K562 (cell line): ENCODE data around the gene SLC12A4. TPM values are rescaled to one million over a fixed set of nuclear protein-coding genes. Genes with fewer than 3 reads are reported as not detected.

Experiments
- EGR1 ChIP-seq: fragments of 450-650 bp; conservative IDR thresholded peaks from 2 replicates; pipeline ENCODE4 v1.6.1; 2017; ENCODE audit warnings: mild to moderate bottlenecking
- FIP1L1 ChIP-seq: fragments of 200-400 bp; formaldehyde crosslinking; IDR thresholded peaks from 2 replicates; pipeline ENCODE4 v1.6.1; 2018; ENCODE audit warnings: mild to moderate bottlenecking, low read depth, low read length; ENCODE audit not compliant: poor library complexity, severe bottlenecking
- GABPB2 ChIP-seq: fragments of 250-450 bp; sonication (Bioruptor Pico); conservative IDR thresholded peaks from 2 replicates; pipeline ENCODE4 v1.5.1; 2021; ENCODE audit warnings: mild to moderate bottlenecking
- NR2C2 ChIP-seq, 2 experiments: fragments of 200-800 bp in 1 of 2; sonication (Bioruptor generic) in 1 of 2; sonication (generic) in 1 of 2; formaldehyde crosslinking in 1 of 2; IDR thresholded peaks; 2 replicates each; pipeline versions ENCODE4 v1.6.1 to v1.8.0; 2016 to 2022; ENCODE audit warnings: mild to moderate bottlenecking in 1 of 2, missing compliant biosample characterization in 1 of 2, missing genetic modification characterization in 1 of 2, missing genetic modification reagents in 1 of 2
- SAP30 ChIP-seq: fragments of 200-600 bp; sonication (generic); IDR thresholded peaks from 2 replicates; pipeline ENCODE4 v1.6.1; 2012; ENCODE audit warnings: borderline replicate concordance, low read depth, mild to moderate bottlenecking, moderate library complexity, low read length, control low read depth, inconsistent platforms; ENCODE audit not compliant: insufficient read depth, poor library complexity, severe bottlenecking
- SIN3A ChIP-seq, 2 experiments: fragments of 150-350 bp in 1 of 2; IDR thresholded peaks; 2 replicates each; pipeline ENCODE4 v1.6.1; 2011 to 2016; ENCODE audit warnings: borderline replicate concordance in 2 of 2, low read depth in 2 of 2, low read length in 2 of 2, mild to moderate bottlenecking in 2 of 2, moderate library complexity in 2 of 2; ENCODE audit not compliant: control insufficient read depth in 1 of 2
- ZNF239 ChIP-seq: fragments of 250-450 bp; sonication (Bioruptor Pico); IDR thresholded peaks from 2 replicates; pipeline ENCODE4 v1.4.0; 2020; ENCODE audit warnings: mild to moderate bottlenecking
- ZNF444 ChIP-seq: fragments of 250-450 bp; sonication (Bioruptor Pico); IDR thresholded peaks from 2 replicates; pipeline ENCODE4 v1.4.0; 2020; ENCODE audit warnings: mild to moderate bottlenecking, moderate library complexity
- polyA plus RNA-seq, 8 experiments: library from polyadenylated mRNA; depleted of rRNA in 4 of 8; stranded (reverse) in 5 of 8; unstranded in 3 of 8; fragments of >200 nt; fragmentation: Nextera tagmentation in 2 of 8; fragmentation: Illumina TruSeq in 1 of 8; extraction: Ambion mirVana in 2 of 8; extraction: Trizol in 1 of 8; gene quantifications; 2 replicates each; pipeline versions ENCODE4 v1.2.1 to v1.2.3, GENCODE V29; 2011 to 2014; ENCODE audit warnings: inconsistent platforms in 1 of 8, missing spikeins in 1 of 8
- total RNA-seq, 7 experiments: library from RNA; depleted of rRNA in 6 of 7; stranded (reverse); fragments of >200 nt in 6 of 7; fragmentation: Illumina TruSeq in 2 of 7; extraction: Trizol in 2 of 7; gene quantifications; 2 replicates each; pipeline versions ENCODE4 v1.2.1 to v1.2.3, GENCODE V29; 2011 to 2021; ENCODE audit warnings: low replicate concordance in 1 of 7
- TF ChIP-seq, protein P1 (sequence below), 2 experiments: fragments of 450-650 bp in 1 of 2; sonication (generic) in 1 of 2; formaldehyde crosslinking in 1 of 2; IDR thresholded peaks; 2 replicates each; pipeline versions ENCODE4 v1.7.1 to v1.9.0; 2016 to 2022; ENCODE audit warnings: inconsistent platforms in 1 of 2, mild to moderate bottlenecking in 1 of 2, missing genetic modification reagents in 1 of 2
- TF ChIP-seq, protein P2 (sequence below): sonication (generic); IDR thresholded peaks from 2 replicates; pipeline ENCODE4 v1.6.1; 2016
- TF ChIP-seq, protein P3 (sequence below), 2 experiments: IDR thresholded peaks; 2 replicates each; pipeline ENCODE4 v1.6.1; 2012; ENCODE audit warnings: improper control_type of control experiment in 2 of 2, low read depth in 2 of 2, low read length in 2 of 2, borderline replicate concordance in 1 of 2

SLC12A4 gene
- total and polyA plus RNA-seq, 9 of the 15 experiments (the other 6 are each of a cell fraction or from before 2014, with no cell fraction given), result 0.75 to 43.5 (median 15.0) TPM

DNA sequence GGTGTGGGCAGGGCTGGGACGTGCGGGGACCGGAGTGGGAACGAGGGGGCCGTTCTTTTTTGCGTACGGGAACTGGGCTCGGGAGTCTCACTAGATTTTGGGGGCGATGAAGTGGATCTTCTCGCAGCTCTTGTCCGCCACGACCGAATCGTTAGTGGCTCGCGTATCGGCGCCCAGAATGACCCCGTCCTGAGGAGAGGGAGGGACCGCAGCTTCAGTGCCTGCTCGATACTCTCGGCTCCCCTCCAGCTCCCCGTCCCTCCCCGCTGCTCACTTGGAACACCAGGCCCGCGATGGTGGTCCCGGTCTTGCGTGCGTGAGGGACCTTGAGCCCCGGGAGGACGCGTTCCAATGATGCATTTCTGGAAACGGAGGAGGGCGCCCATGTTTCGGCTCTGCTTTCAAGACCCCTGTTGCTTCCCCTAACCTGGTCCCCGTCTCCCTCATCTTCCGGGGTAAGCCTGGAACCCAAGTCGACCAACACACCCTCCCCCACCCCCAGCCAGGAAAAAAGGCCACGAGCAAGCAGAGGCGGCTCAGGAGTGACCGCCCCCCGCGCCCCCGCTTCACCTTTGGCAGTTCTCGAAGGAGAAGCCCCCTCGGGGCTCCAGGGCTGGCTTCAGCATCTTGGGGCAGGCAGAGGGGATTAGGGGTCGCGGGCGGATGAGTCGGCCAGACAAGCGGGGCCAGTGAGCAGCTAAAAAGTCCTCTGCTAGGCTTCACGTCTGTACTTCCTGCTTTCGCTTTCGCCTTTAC lies 32.1 kb downstream of the SLC12A4 start, which contains the start of gene PSMB10 (continued):
- peak; percentile 71 for TF ChIP-seq EGR1
- TF ChIP-seq ZNF239 (CRISPR knock-in tag), result no peak
- TF ChIP-seq, protein P1, sequence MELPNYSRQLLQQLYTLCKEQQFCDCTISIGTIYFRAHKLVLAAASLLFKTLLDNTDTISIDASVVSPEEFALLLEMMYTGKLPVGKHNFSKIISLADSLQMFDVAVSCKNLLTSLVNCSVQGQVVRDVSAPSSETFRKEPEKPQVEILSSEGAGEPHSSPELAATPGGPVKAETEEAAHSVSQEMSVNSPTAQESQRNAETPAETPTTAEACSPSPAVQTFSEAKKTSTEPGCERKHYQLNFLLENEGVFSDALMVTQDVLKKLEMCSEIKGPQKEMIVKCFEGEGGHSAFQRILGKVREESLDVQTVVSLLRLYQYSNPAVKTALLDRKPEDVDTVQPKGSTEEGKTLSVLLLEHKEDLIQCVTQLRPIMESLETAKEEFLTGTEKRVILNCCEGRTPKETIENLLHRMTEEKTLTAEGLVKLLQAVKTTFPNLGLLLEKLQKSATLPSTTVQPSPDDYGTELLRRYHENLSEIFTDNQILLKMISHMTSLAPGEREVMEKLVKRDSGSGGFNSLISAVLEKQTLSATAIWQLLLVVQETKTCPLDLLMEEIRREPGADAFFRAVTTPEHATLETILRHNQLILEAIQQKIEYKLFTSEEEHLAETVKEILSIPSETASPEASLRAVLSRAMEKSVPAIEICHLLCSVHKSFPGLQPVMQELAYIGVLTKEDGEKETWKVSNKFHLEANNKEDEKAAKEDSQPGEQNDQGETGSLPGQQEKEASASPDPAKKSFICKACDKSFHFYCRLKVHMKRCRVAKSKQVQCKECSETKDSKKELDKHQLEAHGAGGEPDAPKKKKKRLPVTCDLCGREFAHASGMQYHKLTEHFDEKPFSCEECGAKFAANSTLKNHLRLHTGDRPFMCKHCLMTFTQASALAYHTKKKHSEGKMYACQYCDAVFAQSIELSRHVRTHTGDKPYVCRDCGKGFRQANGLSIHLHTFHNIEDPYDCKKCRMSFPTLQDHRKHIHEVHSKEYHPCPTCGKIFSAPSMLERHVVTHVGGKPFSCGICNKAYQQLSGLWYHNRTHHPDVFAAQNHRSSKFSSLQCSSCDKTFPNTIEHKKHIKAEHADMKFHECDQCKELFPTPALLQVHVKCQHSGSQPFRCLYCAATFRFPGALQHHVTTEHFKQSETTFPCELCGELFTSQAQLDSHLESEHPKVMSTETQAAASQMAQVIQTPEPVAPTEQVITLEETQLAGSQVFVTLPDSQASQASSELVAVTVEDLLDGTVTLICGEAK (IDR thresholded peaks at IDR 0.05), result no peak
- TF ChIP-seq, protein P1 (CRISPR knock-in tag; IDR thresholded peaks at IDR 0.05), result 0 out of 2 replicates have a peak, but pooled peaks have one; percentile 21
- TF ChIP-seq, protein P2, sequence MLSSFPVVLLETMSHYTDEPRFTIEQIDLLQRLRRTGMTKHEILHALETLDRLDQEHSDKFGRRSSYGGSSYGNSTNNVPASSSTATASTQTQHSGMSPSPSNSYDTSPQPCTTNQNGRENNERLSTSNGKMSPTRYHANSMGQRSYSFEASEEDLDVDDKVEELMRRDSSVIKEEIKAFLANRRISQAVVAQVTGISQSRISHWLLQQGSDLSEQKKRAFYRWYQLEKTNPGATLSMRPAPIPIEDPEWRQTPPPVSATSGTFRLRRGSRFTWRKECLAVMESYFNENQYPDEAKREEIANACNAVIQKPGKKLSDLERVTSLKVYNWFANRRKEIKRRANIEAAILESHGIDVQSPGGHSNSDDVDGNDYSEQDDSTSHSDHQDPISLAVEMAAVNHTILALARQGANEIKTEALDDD, result no peak
- peak; percentile 5 for TF ChIP-seq SAP30
- TF ChIP-seq SIN3A (IDR thresholded peaks at IDR 0.05; ENCODE audit: borderline replicate concordance in 2 of 2, control insufficient read depth in 1 of 2, low read depth in 2 of 2, low read length in 2 of 2), result 0 out of 4 replicates have a peak, but pooled peaks have one; percentile 10 to 54
- TF ChIP-seq ZNF444 (CRISPR knock-in tag), result no peak
- 0 out of 2 replicates have a peak, but pooled peaks have one; percentile 48 for TF ChIP-seq NR2C2 (CRISPR knock-in tag; IDR thresholded peaks at IDR 0.05)
- TF ChIP-seq NR2C2 (tag; IDR thresholded peaks at IDR 0.05), result no peak; the same call in 1 of the 2 replicates
- TF ChIP-seq FIP1L1, result no peak
- TF ChIP-seq, protein P3, sequence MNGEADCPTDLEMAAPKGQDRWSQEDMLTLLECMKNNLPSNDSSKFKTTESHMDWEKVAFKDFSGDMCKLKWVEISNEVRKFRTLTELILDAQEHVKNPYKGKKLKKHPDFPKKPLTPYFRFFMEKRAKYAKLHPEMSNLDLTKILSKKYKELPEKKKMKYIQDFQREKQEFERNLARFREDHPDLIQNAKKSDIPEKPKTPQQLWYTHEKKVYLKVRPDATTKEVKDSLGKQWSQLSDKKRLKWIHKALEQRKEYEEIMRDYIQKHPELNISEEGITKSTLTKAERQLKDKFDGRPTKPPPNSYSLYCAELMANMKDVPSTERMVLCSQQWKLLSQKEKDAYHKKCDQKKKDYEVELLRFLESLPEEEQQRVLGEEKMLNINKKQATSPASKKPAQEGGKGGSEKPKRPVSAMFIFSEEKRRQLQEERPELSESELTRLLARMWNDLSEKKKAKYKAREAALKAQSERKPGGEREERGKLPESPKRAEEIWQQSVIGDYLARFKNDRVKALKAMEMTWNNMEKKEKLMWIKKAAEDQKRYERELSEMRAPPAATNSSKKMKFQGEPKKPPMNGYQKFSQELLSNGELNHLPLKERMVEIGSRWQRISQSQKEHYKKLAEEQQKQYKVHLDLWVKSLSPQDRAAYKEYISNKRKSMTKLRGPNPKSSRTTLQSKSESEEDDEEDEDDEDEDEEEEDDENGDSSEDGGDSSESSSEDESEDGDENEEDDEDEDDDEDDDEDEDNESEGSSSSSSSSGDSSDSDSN (IDR thresholded peaks at IDR 0.05; ENCODE audit: borderline replicate concordance in 1 of 2, low read depth in 2 of 2, low read length in 2 of 2), result peak; percentile 0 to 31; a peak in 1 of 4 replicates
- TF ChIP-seq GABPB2 (CRISPR knock-in tag), result no peak
